OCI-LY3 (cell line): ENCODE results near the gene MAPT.

ENCODE experiments used
- EZH2phosphoT487 ChIP-seq: fragments of 200-600 bp; shearing (Covaris generic); IDR thresholded peaks from 2 replicates; pipeline ENCODE4 v1.6.1; 2018; ENCODE audit warnings: antibody characterized with exemption, mixed run types, low read depth
- TF ChIP-seq, protein P1 (sequence below): fragments of 200-600, 300-600 bp; sonication (generic); IDR thresholded peaks from 2 replicates; pipeline ENCODE4 v1.5.1; 2014; ENCODE audit warnings: antibody characterized with exemption, low read length, low read depth

GRCh38 chr17:46007461-46007965 is 113.2 kb downstream of the MAPT start:
- no peak for TF ChIP-seq EZH2phosphoT487
- TF ChIP-seq, protein P1, sequence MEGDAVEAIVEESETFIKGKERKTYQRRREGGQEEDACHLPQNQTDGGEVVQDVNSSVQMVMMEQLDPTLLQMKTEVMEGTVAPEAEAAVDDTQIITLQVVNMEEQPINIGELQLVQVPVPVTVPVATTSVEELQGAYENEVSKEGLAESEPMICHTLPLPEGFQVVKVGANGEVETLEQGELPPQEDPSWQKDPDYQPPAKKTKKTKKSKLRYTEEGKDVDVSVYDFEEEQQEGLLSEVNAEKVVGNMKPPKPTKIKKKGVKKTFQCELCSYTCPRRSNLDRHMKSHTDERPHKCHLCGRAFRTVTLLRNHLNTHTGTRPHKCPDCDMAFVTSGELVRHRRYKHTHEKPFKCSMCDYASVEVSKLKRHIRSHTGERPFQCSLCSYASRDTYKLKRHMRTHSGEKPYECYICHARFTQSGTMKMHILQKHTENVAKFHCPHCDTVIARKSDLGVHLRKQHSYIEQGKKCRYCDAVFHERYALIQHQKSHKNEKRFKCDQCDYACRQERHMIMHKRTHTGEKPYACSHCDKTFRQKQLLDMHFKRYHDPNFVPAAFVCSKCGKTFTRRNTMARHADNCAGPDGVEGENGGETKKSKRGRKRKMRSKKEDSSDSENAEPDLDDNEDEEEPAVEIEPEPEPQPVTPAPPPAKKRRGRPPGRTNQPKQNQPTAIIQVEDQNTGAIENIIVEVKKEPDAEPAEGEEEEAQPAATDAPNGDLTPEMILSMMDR, result no peak
